GM12875 (cell line): ENCODE results near the gene IGSF3.

Source experiments
- H3K4me3 ChIP-seq: one replicate; pipeline ENCODE4 v1.5.1; 2011; ENCODE audit warnings: low read depth, low read length, control low read depth
- TF ChIP-seq, protein P1 (sequence below): IDR thresholded peaks from 2 replicates; pipeline ENCODE4 v1.5.1; 2011; ENCODE audit warnings: low read depth, mild to moderate bottlenecking, control low read depth, inconsistent platforms, low read length, moderate library complexity, borderline replicate concordance; ENCODE audit not compliant: insufficient read depth

The IGSF3 gene

DNA sequence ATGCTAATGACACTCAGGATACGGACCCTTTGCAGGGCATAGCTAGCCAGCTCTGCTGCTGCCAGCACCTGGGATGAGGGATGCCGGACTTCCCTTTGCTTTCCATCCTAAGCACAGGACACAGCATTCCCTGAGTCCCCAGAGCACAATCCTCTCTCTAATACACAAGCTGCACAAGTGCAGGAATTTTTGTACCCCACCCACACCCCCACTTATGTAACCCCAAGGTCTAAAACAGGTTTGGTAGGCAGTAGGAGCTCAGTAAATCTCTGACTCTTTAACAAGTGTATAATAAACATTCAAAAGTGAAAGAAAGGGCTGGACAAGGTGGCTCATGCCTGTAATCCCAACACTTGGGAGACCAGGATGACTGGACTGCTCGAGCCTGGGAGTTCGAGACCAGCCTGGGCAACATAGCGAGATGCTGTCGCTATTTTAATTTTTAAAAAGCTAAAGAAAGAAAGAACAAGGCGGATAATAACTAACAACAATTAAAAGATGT, 42.2 kb upstream of the IGSF3 start:
- no peak overlapping the region for H3K4me3 ChIP-seq
- TF ChIP-seq, protein P1, sequence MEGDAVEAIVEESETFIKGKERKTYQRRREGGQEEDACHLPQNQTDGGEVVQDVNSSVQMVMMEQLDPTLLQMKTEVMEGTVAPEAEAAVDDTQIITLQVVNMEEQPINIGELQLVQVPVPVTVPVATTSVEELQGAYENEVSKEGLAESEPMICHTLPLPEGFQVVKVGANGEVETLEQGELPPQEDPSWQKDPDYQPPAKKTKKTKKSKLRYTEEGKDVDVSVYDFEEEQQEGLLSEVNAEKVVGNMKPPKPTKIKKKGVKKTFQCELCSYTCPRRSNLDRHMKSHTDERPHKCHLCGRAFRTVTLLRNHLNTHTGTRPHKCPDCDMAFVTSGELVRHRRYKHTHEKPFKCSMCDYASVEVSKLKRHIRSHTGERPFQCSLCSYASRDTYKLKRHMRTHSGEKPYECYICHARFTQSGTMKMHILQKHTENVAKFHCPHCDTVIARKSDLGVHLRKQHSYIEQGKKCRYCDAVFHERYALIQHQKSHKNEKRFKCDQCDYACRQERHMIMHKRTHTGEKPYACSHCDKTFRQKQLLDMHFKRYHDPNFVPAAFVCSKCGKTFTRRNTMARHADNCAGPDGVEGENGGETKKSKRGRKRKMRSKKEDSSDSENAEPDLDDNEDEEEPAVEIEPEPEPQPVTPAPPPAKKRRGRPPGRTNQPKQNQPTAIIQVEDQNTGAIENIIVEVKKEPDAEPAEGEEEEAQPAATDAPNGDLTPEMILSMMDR: no peak

DNA sequence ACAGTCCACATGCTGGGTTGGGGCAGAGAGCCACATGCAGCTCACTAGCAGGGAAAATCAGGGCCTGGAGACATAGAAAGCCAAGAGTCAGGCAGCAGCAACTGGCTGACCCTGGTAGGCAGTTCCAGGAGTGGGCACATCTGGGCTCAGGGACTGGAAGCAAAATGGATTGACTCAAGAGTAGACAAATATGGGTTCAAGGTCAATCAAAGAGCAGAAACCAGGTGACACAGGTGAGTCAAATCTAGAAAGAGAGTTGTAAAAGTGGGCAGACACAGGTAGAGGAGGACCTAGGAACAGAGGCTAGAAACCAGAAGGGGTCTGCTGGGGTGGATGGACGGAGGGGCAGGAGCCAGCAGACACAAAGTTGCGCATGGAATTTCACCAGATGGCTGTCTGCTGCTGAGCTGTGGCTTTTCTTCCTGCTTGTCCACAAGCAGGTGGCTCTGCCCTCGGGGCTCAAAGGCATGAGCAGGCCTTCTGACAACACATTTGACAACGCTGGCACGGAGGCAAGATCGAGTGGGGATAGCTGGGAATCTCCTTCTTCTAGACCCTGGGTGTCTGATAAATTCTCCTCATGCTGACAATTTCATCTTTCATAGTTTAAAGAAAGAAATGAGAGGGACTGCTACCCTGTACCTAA, 40.8 kb upstream of the IGSF3 start:
- TF ChIP-seq, protein P1: no peak
- H3K4me3 ChIP-seq: no peak overlapping the region

DNA sequence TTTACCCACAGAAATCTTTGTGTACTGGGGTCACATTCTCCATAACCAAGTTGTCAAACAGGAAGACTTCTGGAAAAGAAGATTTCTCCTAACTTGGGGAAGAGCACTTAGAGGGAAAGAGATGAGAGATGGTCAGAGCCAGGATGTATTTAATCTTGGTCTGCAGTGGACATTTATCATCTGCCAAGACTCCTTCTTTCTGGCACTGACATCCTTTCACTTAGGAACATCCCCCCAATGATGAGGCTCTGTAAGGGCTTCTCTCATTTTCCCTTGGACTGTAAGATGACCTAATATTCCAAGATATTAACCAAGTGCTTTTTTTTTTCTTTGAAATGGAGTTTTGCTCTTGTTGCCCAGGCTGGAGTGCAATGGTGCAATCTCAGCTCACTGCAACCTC, 39.3 kb upstream of the IGSF3 start:
- TF ChIP-seq, protein P1: no peak
- no peak overlapping the region for H3K4me3 ChIP-seq

GRCh38 chr1:116706123-116706522, 38.6 kb upstream of the IGSF3 start:
- no peak overlapping the region for H3K4me3 ChIP-seq
- TF ChIP-seq, protein P1: no peak

GRCh38 chr1:116704278-116704677, 36.7 kb upstream of the IGSF3 start:
- TF ChIP-seq, protein P1: no peak
- H3K4me3 ChIP-seq: no peak overlapping the region

DNA sequence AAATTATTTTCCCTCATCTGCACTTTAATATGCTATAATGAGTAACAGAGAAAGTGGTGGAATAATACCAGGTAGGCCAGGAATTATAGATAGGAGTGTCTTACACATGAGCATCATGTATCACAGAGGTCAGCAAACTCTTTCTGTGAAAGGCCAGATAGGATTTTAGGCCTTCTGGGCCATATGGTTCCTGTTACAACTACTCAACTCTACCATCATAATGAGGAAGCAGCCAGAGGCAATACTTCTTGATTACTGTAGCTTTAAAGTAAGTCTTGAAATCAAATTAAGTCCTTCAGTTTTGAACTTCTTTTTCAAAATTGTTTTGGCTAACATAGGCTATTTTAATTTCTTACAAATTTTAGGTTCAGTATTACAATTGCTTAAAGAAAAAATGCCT, 32.1 kb upstream of the IGSF3 start:
- TF ChIP-seq, protein P1: no peak
- H3K4me3 ChIP-seq: no peak overlapping the region

GRCh38 chr1:116698244-116698595, 30.7 kb upstream of the IGSF3 start:
- no peak overlapping the region for H3K4me3 ChIP-seq
- TF ChIP-seq, protein P1: no peak
